H1 (cell line): ENCODE measurements around the gene SSR1. TPM values are rescaled to one million over a fixed set of nuclear protein-coding genes. Genes with fewer than 3 reads are reported as not detected.

Source experiments
- BRCA1 ChIP-seq: IDR thresholded peaks from 2 replicates; pipeline ENCODE4 v1.6.1; 2012; ENCODE audit warnings: low read depth, low read length, improper control_type of control experiment
- KDM4A ChIP-seq: IDR thresholded peaks from one replicate; pipeline ENCODE4 v1.7.1; 2012; ENCODE audit warnings: low read depth, mild to moderate bottlenecking, moderate library complexity, low read length, inconsistent platforms; ENCODE audit not compliant: severe bottlenecking
- NANOG ChIP-seq: IDR thresholded peaks from 2 replicates; pipeline ENCODE4 v1.6.1; 2011; ENCODE audit warnings: low read length, low read depth, mild to moderate bottlenecking, inconsistent platforms; ENCODE audit not compliant: insufficient read depth, poor library complexity, severe bottlenecking
- SP1 ChIP-seq: IDR thresholded peaks from 2 replicates; pipeline ENCODE4 v1.6.1; 2011; ENCODE audit warnings: low read depth, low read length
- TAF1 ChIP-seq: IDR thresholded peaks from 2 replicates; pipeline ENCODE4 v1.6.1; 2011; ENCODE audit warnings: mild to moderate bottlenecking, low read depth, low read length
- polyA plus RNA-seq, 7 experiments: library from polyadenylated mRNA; depleted of rRNA in 3 of 7; stranded (reverse) in 5 of 7; unstranded in 2 of 7; fragments of >200 nt in 5 of 7; fragments of 200-250 nt in 2 of 7; gene quantifications; 1 replicate in 5 of 7; 2 replicates in 1 of 7; 4 replicates in 1 of 7; pipeline versions ENCODE4 v1.2.1 to v1.2.3, GENCODE V29; 2011 to 2013; ENCODE audit warnings: missing spikeins in 2 of 7, mixed read lengths in 2 of 7
- total RNA-seq: library from RNA; stranded (reverse); fragmentation: NEBNext Ultra II Directional; extraction: Animal tissue kit (Norgen Biotek cat#: 25700); gene quantifications from 2 replicates; pipeline ENCODE4 v1.2.1, GENCODE V29; 2021

The SSR1 gene
- total and polyA plus RNA-seq, 2 of the 8 experiments (the other 6 are each of a cell fraction or from before 2014, with no cell fraction given) = 26.6 to 117 TPM

- TF ChIP-seq TAF1 = no peak
- TF ChIP-seq KDM4A = no peak
- TF ChIP-seq BRCA1 = no peak
- TF ChIP-seq NANOG = no peak
- no peak for TF ChIP-seq SP1
Measured at GRCh38 chr6:7241709-7242645, 71.0 kb downstream of the SSR1 start (continued).
